A549 (cell line): ENCODE measurements around the gene MDH2. TPM values are rescaled to one million over a fixed set of nuclear protein-coding genes. Genes with fewer than 3 reads are reported as not detected.
"Not testable (repeated sequence)": the region's sequence is repeated elsewhere in the genome, so short reads cannot be mapped to it uniquely, and the experiment has no call there.

ENCODE experiments used
- ATAC-seq, 2 experiments: fragments of 200-7000 bp in 1 of 2; fragments of >200 bp in 1 of 2; cut with Nextera tagmentation in 1 of 2; cut with Tn5 transposase in 1 of 2; 3 replicates each; pipeline versions ENCODE4 v1.8.0 to v1.9.1; 2018 to 2020; ENCODE audit warnings: mild to moderate bottlenecking in 1 of 2, moderate library complexity in 1 of 2
- CTCF ChIA-PET: fragments of 300-600 bp; sonication (Branson Sonifier 250); formaldehyde crosslinking; extraction: SDS; loops from one replicate; lab custom pipeline; 2021; ENCODE audit warnings: antibody characterized with exemption, inconsistent platforms; lab: Yijun Ruan, JAX
- POLR2A ChIA-PET: fragments of 350-600 bp; formaldehyde crosslinking; extraction: SDS; loops from one replicate; lab custom pipeline; 2021; ENCODE audit warnings: antibody characterized with exemption, inconsistent platforms; lab: Yijun Ruan, JAX
- DNase-seq, 2 experiments: peaks; one replicate each; pipeline versions ENCODE4 v3.0.0 to v3.0.0-alpha.2; 2011 to 2016; ENCODE audit warnings: low read depth in 1 of 2, low spot score in 1 of 2
- FAIRE-seq: peaks from 2 replicates; lab custom pipeline; 2011; peaks lifted over from hg19 to GRCh38; lab: Jason Lieb, UNC
- H3K27ac ChIP-seq, 2 experiments: fragments of >200 bp; sonication (Bioruptor Twin); formaldehyde crosslinking; 3 replicates each; pipeline ENCODE4 v1.5.1; 2016 to 2017
- H3K4me1 ChIP-seq: fragments of >200 bp; sonication (Bioruptor Twin); formaldehyde crosslinking; 3 replicates; pipeline ENCODE4 v1.6.1; 2016
- H3K4me2 ChIP-seq: fragments of >200 bp; sonication (Bioruptor Twin); formaldehyde crosslinking; 3 replicates; pipeline ENCODE4 v1.6.1; 2016
- H3K4me3 ChIP-seq: fragments of >200 bp; sonication (Bioruptor Twin); formaldehyde crosslinking; 3 replicates; pipeline ENCODE4 v1.5.1; 2016
- H3K9me3 ChIP-seq: fragments of >200 bp; sonication (Bioruptor Twin); formaldehyde crosslinking; 3 replicates; pipeline ENCODE4 v1.6.1; 2016
- CEBPB ChIP-seq, 2 experiments: fragments of >200 bp in 1 of 2; sonication (Bioruptor Twin) in 1 of 2; formaldehyde crosslinking in 1 of 2; IDR thresholded peaks; 2 replicates each; pipeline ENCODE4 v1.6.1; 2012 to 2016
- CHD4 ChIP-seq: fragments of 200-600 bp; sonication (generic); IDR thresholded peaks from 2 replicates; pipeline ENCODE4 v1.6.1; 2016; ENCODE audit warnings: antibody characterized with exemption, mild to moderate bottlenecking, borderline replicate concordance
- ESRRA ChIP-seq: fragments of 150-350 bp; IDR thresholded peaks from 2 replicates; pipeline ENCODE4 v1.6.1; 2014; ENCODE audit warnings: mild to moderate bottlenecking, low read length, borderline replicate concordance
- FOSB ChIP-seq: fragments of 250-450 bp; sonication (Bioruptor Pico); IDR thresholded peaks from 2 replicates; pipeline ENCODE4 v1.5.0; 2020; ENCODE audit warnings: mild to moderate bottlenecking, moderate library complexity
- FOXS1 ChIP-seq: fragments of 250-450 bp; sonication (Bioruptor Pico); IDR thresholded peaks from 2 replicates; pipeline ENCODE4 v1.5.0; 2020; ENCODE audit warnings: mild to moderate bottlenecking, moderate library complexity
- JUN ChIP-seq, 2 experiments: fragments of >200 bp; sonication (Bioruptor Twin); formaldehyde crosslinking; IDR thresholded peaks; 2 replicates in 1 of 2; 3 replicates in 1 of 2; pipeline ENCODE4 v1.6.1; 2016 to 2017
- JUNB ChIP-seq: fragments of >200 bp; sonication (Bioruptor Twin); formaldehyde crosslinking; IDR thresholded peaks from 2 replicates; pipeline ENCODE4 v1.6.1; 2016
- KDM5A ChIP-seq: fragments of 200-600 bp; sonication (generic); IDR thresholded peaks from 2 replicates; pipeline ENCODE4 v1.6.1; 2016; ENCODE audit warnings: antibody characterized with exemption, mild to moderate bottlenecking
- MAZ ChIP-seq: fragments of 150-350 bp; IDR thresholded peaks from 2 replicates; pipeline ENCODE4 v1.6.1; 2014; ENCODE audit warnings: antibody characterized with exemption, low read depth, low read length, borderline replicate concordance
- NFE2L2 ChIP-seq: fragments of 150-350 bp; conservative IDR thresholded peaks from 2 replicates; pipeline ENCODE4 v1.6.1; 2014; ENCODE audit warnings: low read length
- POLR2A ChIP-seq: IDR thresholded peaks from 2 replicates; pipeline ENCODE4 v1.6.1; 2012; ENCODE audit warnings: mild to moderate bottlenecking, low read length
- RAD21 ChIP-seq, 2 experiments: fragments of >200 bp in 1 of 2; sonication (Bioruptor Twin) in 1 of 2; formaldehyde crosslinking in 1 of 2; IDR thresholded peaks in 1 of 2; conservative IDR thresholded peaks in 1 of 2; 2 replicates in 1 of 2; 3 replicates in 1 of 2; pipeline ENCODE4 v1.6.1; 2012 to 2018; ENCODE audit warnings: inconsistent platforms in 1 of 2
- RARB ChIP-seq: fragments of 250-450 bp; sonication (Bioruptor Pico); IDR thresholded peaks from 2 replicates; pipeline ENCODE4 v1.8.0; 2021; ENCODE audit warnings: mild to moderate bottlenecking, moderate library complexity
- SMC3 ChIP-seq: fragments of >200 bp; sonication (Bioruptor Twin); formaldehyde crosslinking; IDR thresholded peaks from 3 replicates; pipeline ENCODE4 v1.6.1; 2018; ENCODE audit warnings: inconsistent platforms
- SREBF2 ChIP-seq: fragments of 450-650 bp; IDR thresholded peaks from 2 replicates; pipeline ENCODE4 v1.6.1; 2014; ENCODE audit warnings: mild to moderate bottlenecking, moderate library complexity
- ZFP36 ChIP-seq: fragments of 450-650 bp; IDR thresholded peaks from 2 replicates; pipeline ENCODE4 v1.6.1; 2014; ENCODE audit warnings: borderline replicate concordance; ENCODE audit not compliant: partially characterized antibody
- WGBS: methylation state at CpG from one replicate; pipeline ENCODE4 v1.1.6; 2017; ENCODE audit errors: missing lambda C conversion rate; 5-methylcytosine and 5-hydroxymethylcytosine counted together
- polyA plus RNA-seq, 4 experiments: library from polyadenylated mRNA; depleted of rRNA in 3 of 4; stranded (reverse); fragments of >200 nt; fragmentation: RNase III in 1 of 4; extraction: RNeasy Plus Mini Kit Qiagen cat#74134 plus additional on column Dnase treatment in 1 of 4; gene quantifications; 2 replicates in 3 of 4; 3 replicates in 1 of 4; pipeline ENCODE4 v1.2.3, GENCODE V29; 2011 to 2017
- TF ChIP-seq, protein P1 (sequence below): IDR thresholded peaks from 2 replicates; pipeline ENCODE4 v1.6.1; 2012
- TF ChIP-seq, protein P2 (sequence below): fragments of 250-450 bp; sonication (Bioruptor Pico); IDR thresholded peaks from 2 replicates; pipeline ENCODE4 v1.5.0; 2020; ENCODE audit warnings: low read depth, mild to moderate bottlenecking, moderate library complexity
- TF ChIP-seq, protein P3 (sequence below): fragments of 450-650 bp; IDR thresholded peaks from 2 replicates; pipeline ENCODE4 v1.6.1; 2014; ENCODE audit warnings: antibody characterized with exemption
- TF ChIP-seq, protein P4 (sequence below): IDR thresholded peaks from 2 replicates; pipeline ENCODE4 v1.6.1; 2012
- TF ChIP-seq, protein P5 (sequence below): fragments of >200 bp; sonication (Bioruptor Twin); formaldehyde crosslinking; IDR thresholded peaks from 3 replicates; pipeline ENCODE4 v1.5.1; 2016

MDH2 gene
- polyA plus RNA-seq, 2 of the 4 experiments (the other 2 are of a cell fraction), result 164 to 223 TPM

DNA sequence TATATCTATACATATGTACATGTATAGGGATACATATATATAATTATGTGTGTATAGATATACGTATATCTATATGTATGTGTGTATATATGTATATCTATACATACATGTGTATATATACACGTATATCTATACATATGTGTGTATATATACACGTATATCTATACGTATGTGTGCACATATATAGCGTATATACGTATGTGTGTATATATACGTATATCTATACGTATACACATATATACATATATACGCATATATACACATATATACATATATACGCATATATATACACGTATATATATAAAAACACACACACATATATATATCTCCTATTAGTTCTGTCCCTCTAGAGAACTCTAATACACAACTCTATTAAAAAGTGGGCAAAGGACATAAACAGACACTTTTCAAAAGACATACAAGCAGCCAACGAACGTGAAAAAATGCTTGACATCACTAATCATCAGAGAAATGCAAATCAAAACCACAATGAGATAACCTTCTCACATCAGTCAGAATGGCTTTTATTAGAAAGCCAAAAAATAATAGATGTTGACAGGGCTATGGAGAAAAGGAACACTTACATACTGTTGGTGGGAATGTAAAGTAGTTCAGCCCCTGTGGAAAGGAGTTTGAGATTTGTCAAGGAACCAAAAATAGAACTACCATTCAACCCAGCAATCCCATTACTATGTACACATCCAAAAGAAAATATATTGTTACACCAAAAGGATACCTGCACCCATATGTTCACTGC, 31.5 kb upstream of the MDH2 start:
- POLR2A ChIA-PET, result no interaction called here
- no peak overlapping the region for H3K4me2 ChIP-seq
- no peak for TF ChIP-seq MAZ
- no peak for TF ChIP-seq CEBPB (IDR thresholded peaks at IDR 0.05)
- TF ChIP-seq JUN (IDR thresholded peaks at IDR 0.05), result no peak
- TF ChIP-seq, protein P1, sequence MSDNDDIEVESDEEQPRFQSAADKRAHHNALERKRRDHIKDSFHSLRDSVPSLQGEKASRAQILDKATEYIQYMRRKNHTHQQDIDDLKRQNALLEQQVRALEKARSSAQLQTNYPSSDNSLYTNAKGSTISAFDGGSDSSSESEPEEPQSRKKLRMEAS, result no peak
- TF ChIP-seq, protein P2, sequence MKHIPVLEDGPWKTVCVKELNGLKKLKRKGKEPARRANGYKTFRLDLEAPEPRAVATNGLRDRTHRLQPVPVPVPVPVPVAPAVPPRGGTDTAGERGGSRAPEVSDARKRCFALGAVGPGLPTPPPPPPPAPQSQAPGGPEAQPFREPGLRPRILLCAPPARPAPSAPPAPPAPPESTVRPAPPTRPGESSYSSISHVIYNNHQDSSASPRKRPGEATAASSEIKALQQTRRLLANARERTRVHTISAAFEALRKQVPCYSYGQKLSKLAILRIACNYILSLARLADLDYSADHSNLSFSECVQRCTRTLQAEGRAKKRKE (CRISPR knock-in tag), result no peak
- TF ChIP-seq, protein P3, sequence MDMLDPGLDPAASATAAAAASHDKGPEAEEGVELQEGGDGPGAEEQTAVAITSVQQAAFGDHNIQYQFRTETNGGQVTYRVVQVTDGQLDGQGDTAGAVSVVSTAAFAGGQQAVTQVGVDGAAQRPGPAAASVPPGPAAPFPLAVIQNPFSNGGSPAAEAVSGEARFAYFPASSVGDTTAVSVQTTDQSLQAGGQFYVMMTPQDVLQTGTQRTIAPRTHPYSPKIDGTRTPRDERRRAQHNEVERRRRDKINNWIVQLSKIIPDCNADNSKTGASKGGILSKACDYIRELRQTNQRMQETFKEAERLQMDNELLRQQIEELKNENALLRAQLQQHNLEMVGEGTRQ, result no peak
- no peak for TF ChIP-seq SREBF2
- TF ChIP-seq JUNB, result no peak
- TF ChIP-seq POLR2A, result no peak
- no peak for TF ChIP-seq CHD4
- TF ChIP-seq FOXS1 (CRISPR knock-in tag), result no peak
- no peak for TF ChIP-seq ESRRA
- no peak for TF ChIP-seq NFE2L2
- TF ChIP-seq, protein P4, sequence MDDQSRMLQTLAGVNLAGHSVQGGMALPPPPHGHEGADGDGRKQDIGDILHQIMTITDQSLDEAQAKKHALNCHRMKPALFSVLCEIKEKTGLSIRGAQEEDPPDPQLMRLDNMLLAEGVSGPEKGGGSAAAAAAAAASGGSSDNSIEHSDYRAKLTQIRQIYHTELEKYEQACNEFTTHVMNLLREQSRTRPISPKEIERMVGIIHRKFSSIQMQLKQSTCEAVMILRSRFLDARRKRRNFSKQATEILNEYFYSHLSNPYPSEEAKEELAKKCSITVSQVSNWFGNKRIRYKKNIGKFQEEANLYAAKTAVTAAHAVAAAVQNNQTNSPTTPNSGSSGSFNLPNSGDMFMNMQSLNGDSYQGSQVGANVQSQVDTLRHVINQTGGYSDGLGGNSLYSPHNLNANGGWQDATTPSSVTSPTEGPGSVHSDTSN, result no peak
- no peak for TF ChIP-seq RARB (CRISPR knock-in tag)
- TF ChIP-seq KDM5A, result no peak
- TF ChIP-seq, protein P5, sequence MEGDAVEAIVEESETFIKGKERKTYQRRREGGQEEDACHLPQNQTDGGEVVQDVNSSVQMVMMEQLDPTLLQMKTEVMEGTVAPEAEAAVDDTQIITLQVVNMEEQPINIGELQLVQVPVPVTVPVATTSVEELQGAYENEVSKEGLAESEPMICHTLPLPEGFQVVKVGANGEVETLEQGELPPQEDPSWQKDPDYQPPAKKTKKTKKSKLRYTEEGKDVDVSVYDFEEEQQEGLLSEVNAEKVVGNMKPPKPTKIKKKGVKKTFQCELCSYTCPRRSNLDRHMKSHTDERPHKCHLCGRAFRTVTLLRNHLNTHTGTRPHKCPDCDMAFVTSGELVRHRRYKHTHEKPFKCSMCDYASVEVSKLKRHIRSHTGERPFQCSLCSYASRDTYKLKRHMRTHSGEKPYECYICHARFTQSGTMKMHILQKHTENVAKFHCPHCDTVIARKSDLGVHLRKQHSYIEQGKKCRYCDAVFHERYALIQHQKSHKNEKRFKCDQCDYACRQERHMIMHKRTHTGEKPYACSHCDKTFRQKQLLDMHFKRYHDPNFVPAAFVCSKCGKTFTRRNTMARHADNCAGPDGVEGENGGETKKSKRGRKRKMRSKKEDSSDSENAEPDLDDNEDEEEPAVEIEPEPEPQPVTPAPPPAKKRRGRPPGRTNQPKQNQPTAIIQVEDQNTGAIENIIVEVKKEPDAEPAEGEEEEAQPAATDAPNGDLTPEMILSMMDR, result no peak
- TF ChIP-seq, all 56 proteins: peak for 0
- DNase-seq (no peak), FAIRE-seq (no peak), ATAC-seq (no peak)
- Histone ChIP-seq H3K9me3 (no peaks in the 10 kb centered on the region), H3K4me1 (no peaks in the 10 kb centered on the region), H3K27ac (no peak overlapping the region), H3K4me3 (no peak overlapping the region)
- CTCF ChIA-PET, result no interaction called here
- 89% methylated on average over 13 of the region's 13 CpGs for WGBS

DNA sequence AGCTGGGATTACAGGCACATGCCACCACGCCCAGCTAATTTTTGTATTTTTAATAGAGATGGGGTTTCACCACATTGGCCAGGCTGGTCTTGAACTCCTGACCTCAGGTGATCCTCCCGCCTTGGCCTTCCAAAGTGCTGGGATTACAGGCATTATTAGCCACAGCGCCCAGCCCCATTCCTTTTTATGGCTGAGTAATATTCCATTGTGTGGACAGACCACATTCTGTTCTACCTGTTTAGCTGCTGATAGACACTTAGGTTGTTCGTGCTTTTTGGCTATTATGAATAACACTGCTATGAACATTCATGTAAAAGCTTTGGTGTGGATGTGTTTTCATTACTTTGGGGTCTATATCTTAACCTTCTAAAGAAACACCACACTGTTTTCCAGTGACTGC, 29.4 kb upstream of the MDH2 start:
- POLR2A ChIA-PET, H3K4me1 ChIP-seq, H3K27ac ChIP-seq, H3K4me3 ChIP-seq, FAIRE-seq, H3K9me3 ChIP-seq, ATAC-seq, H3K4me2 ChIP-seq, DNase-seq: not testable (repeated sequence)
- CTCF ChIA-PET, result interaction anchor here (1.1 to 7.6 kb wide), 4 partner anchors 8 to 153 kb away, joined by 3 to 82 read pairs (median 10); no protein-coding TSS in a partner anchor
- WGBS, result 95% methylated on average over 4 of the region's 4 CpGs

DNA sequence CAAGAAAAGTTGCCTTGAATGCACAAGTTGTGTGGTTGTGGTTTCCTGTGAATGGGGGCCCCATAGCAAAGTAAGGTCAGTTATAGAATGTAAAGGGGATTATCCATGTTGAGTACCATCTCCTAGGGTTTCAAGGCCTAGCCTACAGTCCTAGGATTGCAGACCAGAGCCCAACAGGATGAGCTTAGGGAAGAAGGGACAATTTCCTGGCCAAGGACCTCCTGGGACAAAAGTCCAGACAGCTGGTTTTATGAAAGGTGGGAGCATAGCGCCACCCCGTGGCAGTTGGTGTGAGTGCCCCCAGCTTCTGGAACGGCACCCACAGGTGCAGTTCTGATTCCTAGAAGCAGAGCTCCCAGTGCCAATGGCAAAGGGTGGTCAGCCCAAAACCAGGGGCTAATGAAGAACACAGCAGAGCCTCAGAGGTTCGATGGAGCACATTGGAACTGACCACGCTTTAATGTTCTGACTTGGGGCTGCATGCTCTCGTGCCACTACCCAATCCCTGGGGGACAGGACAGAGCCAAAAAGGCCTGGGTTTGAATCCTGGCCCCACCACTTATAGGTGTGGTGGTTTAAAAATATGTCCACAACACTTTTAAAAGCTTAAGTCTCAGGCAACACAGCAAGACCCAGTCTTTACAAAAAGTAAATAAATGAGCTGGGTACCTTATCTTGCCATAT, 27.7 kb upstream of the MDH2 start:
- H3K4me2 ChIP-seq, result no peak overlapping the region
- no peak overlapping the region for H3K4me3 ChIP-seq
- H3K9me3 ChIP-seq, result no peaks in the 10 kb centered on the region
- TF ChIP-seq RAD21 (conservative IDR thresholded peaks at IDR 0.05 in 1 of 2, IDR thresholded peaks at IDR 0.05 in 1 of 2) (peak; percentile 92 to 96), FOSB (CRISPR knock-in tag) (no peak), ZFP36 (no peak), SMC3 (peak; percentile 88)
- TF ChIP-seq, protein P5, result peak; percentile 84
- peak; percentile 77 for DNase-seq
- peak; percentile 93 to 95 for ATAC-seq
- CTCF ChIA-PET, result interaction anchor here (0.6 to 7.6 kb wide), 47 partner anchors 9 to 258 kb away, joined by 3 to 82 read pairs (median 5); partner anchors contain the start of genes CCL26, RHBDD2 and TMEM120A
- POLR2A ChIA-PET, result interaction anchor here (0.6 to 1.1 kb wide), 3 partner anchors 27 to 133 kb away, joined by 3 to 4 read pairs (median 3); partner anchors contain the start of genes MDH2 and STYXL1
- no peaks in the 10 kb centered on the region for H3K4me1 ChIP-seq
- FAIRE-seq, result no peak
- 26% methylated on average over 6 of the region's 6 CpGs for WGBS
- no peak overlapping the region for H3K27ac ChIP-seq
